ENCODE data around the gene KIAA1671.

The KIAA1671 gene

DNA sequence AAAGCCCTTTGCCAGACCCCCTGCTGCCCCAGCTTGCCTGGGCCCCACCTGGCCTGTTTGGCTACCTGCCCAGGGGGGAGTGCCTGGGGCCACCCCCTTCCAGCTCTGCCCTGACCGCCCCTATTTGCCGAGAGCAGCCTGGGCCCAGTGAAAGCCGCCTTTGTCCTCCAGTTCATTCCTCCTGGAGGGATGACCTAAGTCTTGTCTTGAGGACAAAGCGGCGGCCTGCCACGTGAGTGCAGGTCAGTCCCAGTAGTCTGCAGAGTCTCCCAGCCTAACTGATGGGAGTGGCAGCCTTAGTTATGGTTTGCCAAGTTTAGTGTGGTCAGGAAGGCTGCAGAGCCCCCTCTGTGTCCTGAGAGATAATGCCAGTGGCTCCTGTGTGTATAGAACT is 131.3 kb downstream of the KIAA1671 start:
- H3K4me3 ChIP-seq (ENCODE audit: low read depth, low read length), result no peak overlapping the region
- TF ChIP-seq, protein P1, sequence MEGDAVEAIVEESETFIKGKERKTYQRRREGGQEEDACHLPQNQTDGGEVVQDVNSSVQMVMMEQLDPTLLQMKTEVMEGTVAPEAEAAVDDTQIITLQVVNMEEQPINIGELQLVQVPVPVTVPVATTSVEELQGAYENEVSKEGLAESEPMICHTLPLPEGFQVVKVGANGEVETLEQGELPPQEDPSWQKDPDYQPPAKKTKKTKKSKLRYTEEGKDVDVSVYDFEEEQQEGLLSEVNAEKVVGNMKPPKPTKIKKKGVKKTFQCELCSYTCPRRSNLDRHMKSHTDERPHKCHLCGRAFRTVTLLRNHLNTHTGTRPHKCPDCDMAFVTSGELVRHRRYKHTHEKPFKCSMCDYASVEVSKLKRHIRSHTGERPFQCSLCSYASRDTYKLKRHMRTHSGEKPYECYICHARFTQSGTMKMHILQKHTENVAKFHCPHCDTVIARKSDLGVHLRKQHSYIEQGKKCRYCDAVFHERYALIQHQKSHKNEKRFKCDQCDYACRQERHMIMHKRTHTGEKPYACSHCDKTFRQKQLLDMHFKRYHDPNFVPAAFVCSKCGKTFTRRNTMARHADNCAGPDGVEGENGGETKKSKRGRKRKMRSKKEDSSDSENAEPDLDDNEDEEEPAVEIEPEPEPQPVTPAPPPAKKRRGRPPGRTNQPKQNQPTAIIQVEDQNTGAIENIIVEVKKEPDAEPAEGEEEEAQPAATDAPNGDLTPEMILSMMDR (IDR thresholded peaks at IDR 0.05; ENCODE audit: control insufficient read depth, extremely low read depth, insufficient read depth), result no peak
- no peak for DNase-seq (ENCODE audit: low read depth)

DNA sequence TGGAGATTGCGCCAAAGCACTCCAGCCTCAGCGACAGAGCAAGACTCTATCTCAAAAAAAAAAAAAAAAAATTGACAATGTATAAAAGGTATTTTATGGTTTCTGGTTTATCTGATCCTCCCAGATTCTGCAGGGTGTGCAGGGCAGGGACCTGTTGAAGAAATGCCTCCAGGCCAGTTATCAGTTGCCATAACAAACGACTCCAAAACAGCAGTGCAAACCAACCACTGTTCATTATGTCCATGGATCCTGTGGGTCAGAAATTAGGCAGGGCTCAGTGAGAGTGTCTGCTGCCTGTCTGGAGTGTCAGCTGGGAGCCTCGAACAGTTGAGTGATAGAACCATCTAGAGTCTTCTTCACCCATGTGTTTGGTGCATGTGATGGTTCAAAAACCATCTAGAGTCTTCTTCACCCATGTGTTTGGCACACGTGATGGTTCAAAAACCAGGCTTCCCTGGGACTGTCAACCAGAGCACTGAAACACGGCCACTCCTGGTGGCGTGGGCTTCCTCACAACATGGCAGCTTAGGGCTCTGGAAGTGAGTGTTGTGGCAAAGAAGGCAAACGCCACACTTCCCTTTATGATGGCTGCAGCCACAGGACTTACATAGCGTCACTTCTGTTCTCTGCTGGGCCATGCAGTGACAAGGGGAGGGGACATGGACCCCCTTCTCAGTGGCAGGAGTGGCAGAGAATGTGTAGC is 132.0 kb downstream of the KIAA1671 start:
- DNase-seq (ENCODE audit: low read depth), result no peak
- TF ChIP-seq, protein P1 (IDR thresholded peaks at IDR 0.05; ENCODE audit: control insufficient read depth, extremely low read depth, insufficient read depth), result no peak
- no peak overlapping the region for H3K4me3 ChIP-seq (ENCODE audit: low read depth, low read length)

DNA sequence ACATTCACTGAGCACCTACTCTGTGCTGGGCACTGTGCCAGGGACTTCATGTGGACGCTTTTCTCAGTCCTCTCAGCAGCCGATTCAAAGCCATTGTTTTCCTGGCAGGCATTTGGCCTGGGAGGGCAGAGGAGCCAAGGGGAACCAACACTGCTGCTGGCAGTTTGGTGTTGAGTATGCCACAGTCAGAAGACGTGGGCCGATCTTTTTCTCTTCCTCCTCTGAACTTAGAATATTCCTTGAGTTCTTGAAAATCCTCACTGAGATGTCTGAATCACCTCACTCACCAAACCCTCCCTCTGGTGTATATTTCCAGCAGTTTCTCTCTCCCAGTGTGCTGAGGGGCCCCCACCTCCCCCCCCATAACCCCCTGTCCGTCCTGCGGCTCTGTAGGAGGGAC is 132.6 kb downstream of the KIAA1671 start:
- H3K4me3 ChIP-seq (ENCODE audit: low read depth, low read length), result no peak overlapping the region
- TF ChIP-seq, protein P1 (IDR thresholded peaks at IDR 0.05; ENCODE audit: control insufficient read depth, extremely low read depth, insufficient read depth), result no peak
- no peak for DNase-seq (ENCODE audit: low read depth)

DNA sequence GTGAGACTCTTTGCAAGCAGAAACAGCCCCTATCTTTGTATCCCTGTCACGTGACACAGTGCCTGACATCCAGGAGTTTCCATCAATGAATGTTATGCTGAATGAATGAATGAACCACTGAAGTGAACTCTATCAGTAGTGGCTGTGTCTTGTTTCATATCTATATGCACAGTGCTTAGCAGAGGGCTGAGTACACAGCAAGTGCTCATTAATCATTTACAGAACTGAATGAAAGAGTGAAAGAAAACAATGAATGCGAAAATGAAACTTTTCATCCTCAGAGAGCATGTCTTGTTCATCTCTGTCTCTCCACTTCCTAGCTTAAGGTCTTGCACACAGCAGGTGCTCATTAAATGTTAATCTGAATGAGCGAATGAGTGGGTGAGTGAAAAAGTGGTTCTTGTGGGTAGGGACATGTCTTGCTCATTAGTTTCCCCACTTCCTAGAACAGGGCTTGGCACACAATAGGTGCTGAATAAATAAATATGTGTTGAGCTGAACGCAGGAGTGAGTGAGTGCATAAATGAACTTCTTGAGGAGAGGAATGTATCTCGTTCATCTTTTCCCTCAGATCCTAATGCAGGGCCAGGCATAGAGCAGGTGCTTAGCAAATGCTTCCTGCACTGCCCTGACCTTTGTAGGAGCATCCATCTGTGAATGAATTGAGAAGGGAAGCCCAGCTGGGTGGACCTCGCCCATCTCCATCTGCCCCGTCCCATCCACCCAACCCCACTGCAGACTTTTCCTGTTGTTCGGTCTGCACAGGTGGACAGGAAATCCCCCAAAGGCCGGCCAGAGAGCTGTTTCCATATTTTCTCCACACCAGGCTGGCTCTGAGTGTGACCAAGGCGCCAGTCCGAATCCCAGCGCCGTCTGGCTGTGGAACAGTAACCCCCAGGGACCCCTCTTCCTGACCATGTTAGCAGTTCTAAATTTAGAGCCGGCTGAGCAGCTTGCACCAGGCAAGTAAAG is 133.7 kb downstream of the KIAA1671 start:
- H3K4me3 ChIP-seq (ENCODE audit: low read depth, low read length), result no peak overlapping the region
- TF ChIP-seq, protein P1 (IDR thresholded peaks at IDR 0.05; ENCODE audit: control insufficient read depth, extremely low read depth, insufficient read depth), result no peak
- no peak for DNase-seq (ENCODE audit: low read depth)

DNA sequence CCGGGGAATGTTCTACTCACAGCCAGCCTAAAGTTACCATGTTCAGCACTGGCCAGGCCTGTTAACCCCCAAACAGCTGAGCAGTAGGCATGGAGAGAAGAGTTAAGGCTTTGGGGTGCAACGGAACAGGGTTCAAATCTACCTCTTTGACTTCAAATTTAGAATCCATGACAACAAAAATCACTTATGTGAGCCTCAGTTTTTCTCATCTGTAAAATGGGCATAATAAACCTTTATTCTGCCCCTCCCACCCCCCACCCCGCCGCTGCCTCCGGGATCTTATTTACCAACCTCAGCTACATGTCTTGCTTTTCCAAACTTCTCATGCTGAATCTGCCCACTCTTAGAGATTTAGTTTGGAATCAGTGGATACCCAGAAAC is 134.4 kb downstream of the KIAA1671 start:
- no peak for DNase-seq (ENCODE audit: low read depth)
- no peak overlapping the region for H3K4me3 ChIP-seq (ENCODE audit: low read depth, low read length)
- TF ChIP-seq, protein P1 (IDR thresholded peaks at IDR 0.05; ENCODE audit: control insufficient read depth, extremely low read depth, insufficient read depth), result no peak

DNA sequence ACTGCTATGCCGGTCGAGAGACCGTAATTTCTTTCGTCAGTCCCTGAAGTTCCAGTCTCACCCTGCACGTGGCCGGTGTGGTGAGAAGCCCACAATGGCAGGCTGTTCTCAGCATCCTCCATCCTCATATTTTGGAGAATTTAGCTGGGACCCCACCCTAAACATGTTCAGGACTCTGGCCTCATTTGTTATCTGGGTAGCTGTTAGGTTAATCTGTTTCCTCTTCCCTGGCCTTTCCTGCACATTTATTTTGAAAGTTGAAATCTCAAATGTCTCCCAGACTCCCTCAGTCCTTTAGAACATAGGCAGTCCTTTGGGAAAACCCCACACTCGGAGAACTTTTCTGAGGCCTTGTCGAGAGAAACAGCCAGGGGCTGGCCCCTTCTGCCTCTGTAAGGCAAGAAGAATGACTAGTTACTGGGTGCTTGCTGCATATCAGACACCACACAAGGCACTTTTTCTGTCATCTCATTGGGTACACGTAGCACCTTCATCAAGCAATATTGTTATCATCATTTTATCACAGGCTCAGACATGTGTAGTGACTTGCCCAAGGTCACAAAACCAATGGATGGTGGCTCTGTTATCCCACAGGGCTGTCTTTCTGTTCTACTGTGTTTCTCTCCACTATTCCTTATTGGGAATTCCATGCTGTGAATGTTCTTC is 137.8 kb downstream of the KIAA1671 start:
- TF ChIP-seq, protein P1 (IDR thresholded peaks at IDR 0.05; ENCODE audit: control insufficient read depth, extremely low read depth, insufficient read depth), result no peak
- DNase-seq (ENCODE audit: low read depth), result no peak
- no peak overlapping the region for H3K4me3 ChIP-seq (ENCODE audit: low read depth, low read length)
